A549 (cell line): ENCODE measurements around the gene KDM4D. TPM values are rescaled to one million over a fixed set of nuclear protein-coding genes. Genes with fewer than 3 reads are reported as not detected.

Experiments
- ATAC-seq, 2 experiments: fragments of 200-7000 bp in 1 of 2; fragments of >200 bp in 1 of 2; cut with Nextera tagmentation in 1 of 2; cut with Tn5 transposase in 1 of 2; 3 replicates each; pipeline versions ENCODE4 v1.8.0 to v1.9.1; 2018 to 2020; ENCODE audit warnings: mild to moderate bottlenecking in 1 of 2, moderate library complexity in 1 of 2
- CTCF ChIA-PET: fragments of 300-600 bp; sonication (Branson Sonifier 250); formaldehyde crosslinking; extraction: SDS; loops from one replicate; lab custom pipeline; 2021; ENCODE audit warnings: antibody characterized with exemption, inconsistent platforms; lab: Yijun Ruan, JAX
- POLR2A ChIA-PET: fragments of 350-600 bp; formaldehyde crosslinking; extraction: SDS; loops from one replicate; lab custom pipeline; 2021; ENCODE audit warnings: antibody characterized with exemption, inconsistent platforms; lab: Yijun Ruan, JAX
- DNase-seq, 2 experiments: peaks; one replicate each; pipeline versions ENCODE4 v3.0.0 to v3.0.0-alpha.2; 2011 to 2016; ENCODE audit warnings: low read depth in 1 of 2, low spot score in 1 of 2
- FAIRE-seq: peaks from 2 replicates; lab custom pipeline; 2011; peaks lifted over from hg19 to GRCh38; lab: Jason Lieb, UNC
- H3K27ac ChIP-seq, 2 experiments: fragments of >200 bp; sonication (Bioruptor Twin); formaldehyde crosslinking; 3 replicates each; pipeline ENCODE4 v1.5.1; 2016 to 2017
- H3K4me1 ChIP-seq: fragments of >200 bp; sonication (Bioruptor Twin); formaldehyde crosslinking; 3 replicates; pipeline ENCODE4 v1.6.1; 2016
- H3K4me2 ChIP-seq: fragments of >200 bp; sonication (Bioruptor Twin); formaldehyde crosslinking; 3 replicates; pipeline ENCODE4 v1.6.1; 2016
- H3K4me3 ChIP-seq: fragments of >200 bp; sonication (Bioruptor Twin); formaldehyde crosslinking; 3 replicates; pipeline ENCODE4 v1.5.1; 2016
- H3K9me3 ChIP-seq: fragments of >200 bp; sonication (Bioruptor Twin); formaldehyde crosslinking; 3 replicates; pipeline ENCODE4 v1.6.1; 2016
- CBX8 ChIP-seq: fragments of 200-600 bp; sonication (generic); IDR thresholded peaks from 2 replicates; pipeline ENCODE4 v1.6.1; 2016
- CTCF ChIP-seq: fragments of >200 bp; sonication (Bioruptor Twin); formaldehyde crosslinking; IDR thresholded peaks from 3 replicates; pipeline ENCODE4 v1.5.1; 2016
- E2F6 ChIP-seq: IDR thresholded peaks from 2 replicates; pipeline ENCODE4 v1.6.1; 2012; ENCODE audit warnings: low read depth, borderline replicate concordance
- ELK1 ChIP-seq: fragments of 150-350 bp; IDR thresholded peaks from 2 replicates; pipeline ENCODE4 v1.6.1; 2014; ENCODE audit warnings: low read depth, mild to moderate bottlenecking, low read length
- FOSB ChIP-seq: fragments of 250-450 bp; sonication (Bioruptor Pico); IDR thresholded peaks from 2 replicates; pipeline ENCODE4 v1.5.0; 2020; ENCODE audit warnings: mild to moderate bottlenecking, moderate library complexity
- HMGXB4 ChIP-seq: fragments of 250-450 bp; sonication (Bioruptor Pico); IDR thresholded peaks from 2 replicates; pipeline ENCODE4 v1.5.0; 2021; ENCODE audit warnings: mild to moderate bottlenecking, moderate library complexity, borderline replicate concordance
- NR3C1 ChIP-seq: fragments of >200 bp; sonication (Bioruptor Twin); formaldehyde crosslinking; IDR thresholded peaks from 3 replicates; pipeline ENCODE4 v1.6.1; 2017
- RAD21 ChIP-seq, 2 experiments: fragments of >200 bp in 1 of 2; sonication (Bioruptor Twin) in 1 of 2; formaldehyde crosslinking in 1 of 2; IDR thresholded peaks in 1 of 2; conservative IDR thresholded peaks in 1 of 2; 2 replicates in 1 of 2; 3 replicates in 1 of 2; pipeline ENCODE4 v1.6.1; 2012 to 2018; ENCODE audit warnings: inconsistent platforms in 1 of 2
- RARB ChIP-seq: fragments of 250-450 bp; sonication (Bioruptor Pico); IDR thresholded peaks from 2 replicates; pipeline ENCODE4 v1.8.0; 2021; ENCODE audit warnings: mild to moderate bottlenecking, moderate library complexity
- REST ChIP-seq: fragments of 200-600 bp; sonication (generic); IDR thresholded peaks from 2 replicates; pipeline ENCODE4 v1.6.1; 2016; ENCODE audit warnings: antibody characterized with exemption, mild to moderate bottlenecking, moderate library complexity
- TFCP2L1 ChIP-seq: fragments of 250-450 bp; sonication (Bioruptor Pico); IDR thresholded peaks from 2 replicates; pipeline ENCODE4 v1.5.0; 2021; ENCODE audit warnings: mild to moderate bottlenecking
- TP53 ChIP-seq: fragments of 250-450 bp; sonication (Bioruptor Pico); IDR thresholded peaks from 2 replicates; pipeline ENCODE4 v1.5.0; 2021; ENCODE audit warnings: mild to moderate bottlenecking, moderate library complexity
- USF2 ChIP-seq: fragments of 450-650 bp; IDR thresholded peaks from 2 replicates; pipeline ENCODE4 v1.6.1; 2014; ENCODE audit warnings: antibody characterized with exemption
- WGBS: methylation state at CpG from one replicate; pipeline ENCODE4 v1.1.6; 2017; ENCODE audit errors: missing lambda C conversion rate; 5-methylcytosine and 5-hydroxymethylcytosine counted together
- polyA plus RNA-seq, 4 experiments: library from polyadenylated mRNA; depleted of rRNA in 3 of 4; stranded (reverse); fragments of >200 nt; fragmentation: RNase III in 1 of 4; extraction: RNeasy Plus Mini Kit Qiagen cat#74134 plus additional on column Dnase treatment in 1 of 4; gene quantifications; 2 replicates in 3 of 4; 3 replicates in 1 of 4; pipeline ENCODE4 v1.2.3, GENCODE V29; 2011 to 2017

The KDM4D gene
- polyA plus RNA-seq, 2 of the 4 experiments (the other 2 are of a cell fraction), result 0.58 to 1.1 TPM

- 86% methylated on average over 5 of the region's 5 CpGs for WGBS
- H3K4me3 ChIP-seq, result no peak overlapping the region
- DNase-seq (no peak), FAIRE-seq (no peak), ATAC-seq (no peak)
- H3K27ac ChIP-seq, result no peak overlapping the region
- TF ChIP-seq CTCF (no peak), NR3C1 (no peak), REST (no peak), RAD21 (conservative IDR thresholded peaks at IDR 0.05 in 1 of 2, IDR thresholded peaks at IDR 0.05 in 1 of 2) (no peak), RARB (no peak), CBX8 (no peak), E2F6 (no peak), HMGXB4 (CRISPR knock-in tag) (no peak), USF2 (no peak), TP53 (CRISPR knock-in tag) (no peak), ELK1 (no peak), FOSB (CRISPR knock-in tag) (no peak), TFCP2L1 (CRISPR knock-in tag) (no peak)
- POLR2A ChIA-PET, result no interaction called here
- H3K4me1 ChIP-seq, result no peaks in the 10 kb centered on the region
- CTCF ChIA-PET, result interaction anchor here (1.1 kb wide), 1 partner anchor 29 kb away, joined by 3 read pairs; no protein-coding TSS in a partner anchor
- H3K9me3 ChIP-seq, result no peaks in the 10 kb centered on the region
- no peak overlapping the region for H3K4me2 ChIP-seq
Measured at GRCh38 chr11:94932503-94932902, 41.0 kb upstream of the KDM4D start.
